ENCODE measurements around the gene MYLK4.
A peak's percentile ranks its signal among the peaks of the same experiment; 100 is the strongest.

- TF ChIP-seq POLR2AphosphoS5 (IDR thresholded peaks at IDR 0.05): no peak
- TF ChIP-seq, protein P1, sequence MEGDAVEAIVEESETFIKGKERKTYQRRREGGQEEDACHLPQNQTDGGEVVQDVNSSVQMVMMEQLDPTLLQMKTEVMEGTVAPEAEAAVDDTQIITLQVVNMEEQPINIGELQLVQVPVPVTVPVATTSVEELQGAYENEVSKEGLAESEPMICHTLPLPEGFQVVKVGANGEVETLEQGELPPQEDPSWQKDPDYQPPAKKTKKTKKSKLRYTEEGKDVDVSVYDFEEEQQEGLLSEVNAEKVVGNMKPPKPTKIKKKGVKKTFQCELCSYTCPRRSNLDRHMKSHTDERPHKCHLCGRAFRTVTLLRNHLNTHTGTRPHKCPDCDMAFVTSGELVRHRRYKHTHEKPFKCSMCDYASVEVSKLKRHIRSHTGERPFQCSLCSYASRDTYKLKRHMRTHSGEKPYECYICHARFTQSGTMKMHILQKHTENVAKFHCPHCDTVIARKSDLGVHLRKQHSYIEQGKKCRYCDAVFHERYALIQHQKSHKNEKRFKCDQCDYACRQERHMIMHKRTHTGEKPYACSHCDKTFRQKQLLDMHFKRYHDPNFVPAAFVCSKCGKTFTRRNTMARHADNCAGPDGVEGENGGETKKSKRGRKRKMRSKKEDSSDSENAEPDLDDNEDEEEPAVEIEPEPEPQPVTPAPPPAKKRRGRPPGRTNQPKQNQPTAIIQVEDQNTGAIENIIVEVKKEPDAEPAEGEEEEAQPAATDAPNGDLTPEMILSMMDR (IDR thresholded peaks at IDR 0.05): peak in 1 of 3 donors; percentile 10
Observed at GRCh38 chr6:2695454-2696095, 55.1 kb downstream of the MYLK4 start.

Measured in breast epithelium (tissue), 3 donors.